Smooth muscle cell (in vitro differentiated cells): ENCODE results near the gene UGT1A3. TPM values are rescaled to one million over a fixed set of nuclear protein-coding genes. Genes with fewer than 3 reads are reported as not detected.

Experiments
- DNase-seq: peaks from one replicate; lab custom pipeline; 2025; ENCODE audit not compliant: unreplicated experiment; lab: John Stamatoyannopoulos, UW
- H2AFZ ChIP-seq: fragments of 200-600 bp; sonication (generic); 2 replicates; pipeline ENCODE4 v1.6.0; 2016; ENCODE audit warnings: antibody characterized with exemption, low read depth, mild to moderate bottlenecking
- H3F3A ChIP-seq: fragments of 200-600 bp; sonication (generic); 2 replicates; pipeline ENCODE4 v1.6.0; 2017; ENCODE audit warnings: antibody characterized with exemption, low read depth
- H3K27ac ChIP-seq: fragments of 200-600 bp; sonication (generic); 2 replicates; pipeline ENCODE4 v1.5.1; 2016; ENCODE audit warnings: low read depth, mild to moderate bottlenecking
- H3K27me3 ChIP-seq: fragments of 200-600 bp; sonication (generic); 2 replicates; pipeline ENCODE4 v1.6.1; 2016; ENCODE audit warnings: low read depth, mild to moderate bottlenecking
- H3K36me3 ChIP-seq: fragments of 200-600 bp; sonication (generic); 2 replicates; pipeline ENCODE4 v1.5.1; 2016; ENCODE audit warnings: low read depth
- H3K4me1 ChIP-seq: fragments of 200-600 bp; sonication (generic); 2 replicates; pipeline ENCODE4 v1.5.1; 2016; ENCODE audit warnings: low read depth
- H3K4me2 ChIP-seq: fragments of 200-600 bp; sonication (generic); 2 replicates; pipeline ENCODE4 v1.6.0; 2016; ENCODE audit warnings: mild to moderate bottlenecking
- H3K4me3 ChIP-seq: fragments of 200-600 bp; sonication (generic); 2 replicates; pipeline ENCODE4 v1.5.1; 2016; ENCODE audit warnings: mild to moderate bottlenecking
- H3K79me2 ChIP-seq: fragments of 200-600 bp; sonication (generic); 2 replicates; pipeline ENCODE4 v1.6.0; 2016; ENCODE audit warnings: low read depth, mild to moderate bottlenecking
- H3K9ac ChIP-seq: fragments of 200-600 bp; sonication (generic); 2 replicates; pipeline ENCODE4 v1.6.0; 2016; ENCODE audit warnings: low read depth
- H3K9me3 ChIP-seq: fragments of 200-600 bp; sonication (generic); replicated peaks from 2 replicates; pipeline ENCODE4 v1.5.1; 2016; ENCODE audit warnings: low read depth
- H4K20me1 ChIP-seq: fragments of 200-600 bp; sonication (generic); 2 replicates; pipeline ENCODE4 v1.6.0; 2016; ENCODE audit warnings: low read depth
- CTCF ChIP-seq: fragments of 200-600 bp; sonication (generic); IDR thresholded peaks from 2 replicates; pipeline ENCODE4 v1.5.1; 2017; ENCODE audit warnings: borderline replicate concordance, mild to moderate bottlenecking, antibody characterized with exemption; ENCODE audit not compliant: insufficient read depth, poor library complexity, severe bottlenecking
- WGBS: methylation state at CpG from one replicate; pipeline ENCODE4 v1.1.7; 2016; ENCODE audit warnings: low lambda C conversion rate; 5-methylcytosine and 5-hydroxymethylcytosine counted together
- polyA plus RNA-seq: library from polyadenylated mRNA; unstranded; fragments of >200 nt; fragmentation: Nextera tagmentation; extraction: Ambion mirVana; gene quantifications from 2 replicates; pipeline ENCODE4 v1.2.1, GENCODE V29; 2016
- total RNA-seq: library from RNA; depleted of rRNA; stranded (reverse); fragments of >200 nt; gene quantifications from 2 replicates; pipeline ENCODE4 v1.2.3, GENCODE V29; 2014

UGT1A3 gene
- total and polyA plus RNA-seq, 2 experiments from 2014 or later, result not detected

- no peaks in the 10 kb centered on the region for H3K27me3 ChIP-seq
- H3K36me3 ChIP-seq, result no peaks in the 10 kb centered on the region
- H3F3A ChIP-seq, result no peaks in the 10 kb centered on the region
- H3K4me1 ChIP-seq, result no peaks in the 10 kb centered on the region
- no peak for TF ChIP-seq CTCF
- H3K27ac ChIP-seq, result no peak within 1 kb of the TSS
- H3K4me3 ChIP-seq, result no peak within 1 kb of the TSS
- H3K9ac ChIP-seq, result no peak within 1 kb of the TSS
- no peaks in the 10 kb centered on the region for H4K20me1 ChIP-seq
- WGBS, result 89% methylated on average over 5 of the region's 5 CpGs
- no peak for DNase-seq
- no peak within 1 kb of the TSS for H3K4me2 ChIP-seq
- no peaks in the 10 kb centered on the region for H3K79me2 ChIP-seq
- H2AFZ ChIP-seq, result no peak within 1 kb of the TSS
- no peaks in the 10 kb centered on the region for H3K9me3 ChIP-seq
These were observed 47.2 kb upstream of the UGT1A3 start, which contains the start of gene UGT1A7 for GRCh38 chr2:233681521-233682099. UGT1A7 (plus strand) TSS chr2:233681901; CDS start chr2:233681938, 37 bp downstream.

GRCh38 chr2:233684640-233685039 is 44.2 kb upstream of the UGT1A3 start:
- Histone ChIP-seq H3K36me3 (no peaks in the 10 kb centered on the region), H4K20me1 (no peaks in the 10 kb centered on the region), H3K4me3 (no peak overlapping the region), H3K4me2 (no peak overlapping the region), H3K9me3 (no peaks in the 10 kb centered on the region), H3K79me2 (no peaks in the 10 kb centered on the region), H3K9ac (no peak overlapping the region), H3K4me1 (no peaks in the 10 kb centered on the region), H3K27ac (no peak overlapping the region), H3K27me3 (no peaks in the 10 kb centered on the region), H2AFZ (no peak overlapping the region), H3F3A (no peaks in the 10 kb centered on the region)
- no peak for TF ChIP-seq CTCF
- no peak for DNase-seq
- WGBS, result 90% methylated on average over 1 of the region's 1 CpG

- Histone ChIP-seq H4K20me1 (no peaks in the 10 kb centered on the region), H3K79me2 (no peaks in the 10 kb centered on the region), H3K4me2 (no peak overlapping the region), H3K4me1 (no peaks in the 10 kb centered on the region), H3K9me3 (no peaks in the 10 kb centered on the region), H3K27me3 (no peaks in the 10 kb centered on the region), H3F3A (no peaks in the 10 kb centered on the region), H3K4me3 (no peak overlapping the region), H3K9ac (no peak overlapping the region), H2AFZ (no peak overlapping the region), H3K27ac (no peak overlapping the region), H3K36me3 (no peaks in the 10 kb centered on the region)
- TF ChIP-seq CTCF, result no peak
- WGBS, result 93% methylated on average over 5 of the region's 5 CpGs
- DNase-seq, result no peak
These were observed 41.9 kb upstream of the UGT1A3 start for GRCh38 chr2:233686928-233687327.

- H3K4me3 ChIP-seq, result no peak overlapping the region
- no peaks in the 10 kb centered on the region for H3F3A ChIP-seq
- H4K20me1 ChIP-seq, result no peaks in the 10 kb centered on the region
- H3K4me1 ChIP-seq, result no peaks in the 10 kb centered on the region
- no peak overlapping the region for H3K4me2 ChIP-seq
- no peaks in the 10 kb centered on the region for H3K27me3 ChIP-seq
- no peaks in the 10 kb centered on the region for H3K36me3 ChIP-seq
- 84% methylated on average over 5 of the region's 5 CpGs for WGBS
- H3K9ac ChIP-seq, result no peak overlapping the region
- no peak for TF ChIP-seq CTCF
- no peaks in the 10 kb centered on the region for H3K9me3 ChIP-seq
- H2AFZ ChIP-seq, result no peak overlapping the region
- no peaks in the 10 kb centered on the region for H3K79me2 ChIP-seq
- no peak for DNase-seq
- H3K27ac ChIP-seq, result no peak overlapping the region
These were observed 40.5 kb upstream of the UGT1A3 start for GRCh38 chr2:233688341-233688740.
